OCI-LY3 (cell line): ENCODE measurements around the gene SHISA4.

ENCODE experiments used
- EZH2phosphoT487 ChIP-seq: fragments of 200-600 bp; shearing (Covaris generic); IDR thresholded peaks from 2 replicates; pipeline ENCODE4 v1.6.1; 2018; ENCODE audit warnings: antibody characterized with exemption, mixed run types, low read depth
- TF ChIP-seq, protein P1 (sequence below): fragments of 200-600, 300-600 bp; sonication (generic); IDR thresholded peaks from 2 replicates; pipeline ENCODE4 v1.5.1; 2014; ENCODE audit warnings: antibody characterized with exemption, low read length, low read depth

- no peak for TF ChIP-seq EZH2phosphoT487
- TF ChIP-seq, protein P1, sequence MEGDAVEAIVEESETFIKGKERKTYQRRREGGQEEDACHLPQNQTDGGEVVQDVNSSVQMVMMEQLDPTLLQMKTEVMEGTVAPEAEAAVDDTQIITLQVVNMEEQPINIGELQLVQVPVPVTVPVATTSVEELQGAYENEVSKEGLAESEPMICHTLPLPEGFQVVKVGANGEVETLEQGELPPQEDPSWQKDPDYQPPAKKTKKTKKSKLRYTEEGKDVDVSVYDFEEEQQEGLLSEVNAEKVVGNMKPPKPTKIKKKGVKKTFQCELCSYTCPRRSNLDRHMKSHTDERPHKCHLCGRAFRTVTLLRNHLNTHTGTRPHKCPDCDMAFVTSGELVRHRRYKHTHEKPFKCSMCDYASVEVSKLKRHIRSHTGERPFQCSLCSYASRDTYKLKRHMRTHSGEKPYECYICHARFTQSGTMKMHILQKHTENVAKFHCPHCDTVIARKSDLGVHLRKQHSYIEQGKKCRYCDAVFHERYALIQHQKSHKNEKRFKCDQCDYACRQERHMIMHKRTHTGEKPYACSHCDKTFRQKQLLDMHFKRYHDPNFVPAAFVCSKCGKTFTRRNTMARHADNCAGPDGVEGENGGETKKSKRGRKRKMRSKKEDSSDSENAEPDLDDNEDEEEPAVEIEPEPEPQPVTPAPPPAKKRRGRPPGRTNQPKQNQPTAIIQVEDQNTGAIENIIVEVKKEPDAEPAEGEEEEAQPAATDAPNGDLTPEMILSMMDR: no peak
Measured at GRCh38 chr1:201899683-201900429, 11.2 kb downstream of the SHISA4 start.
